GM12873 (cell line): ENCODE results near the gene PYGO1.

Experiments used
- TF ChIP-seq, protein P1 (sequence below): IDR thresholded peaks from 2 replicates; pipeline ENCODE4 v1.5.1; 2012; ENCODE audit warnings: low read depth, mild to moderate bottlenecking, moderate library complexity, low read length, control low read depth; ENCODE audit not compliant: insufficient read depth; ENCODE audit errors: missing control alignments

PYGO1 gene

DNA sequence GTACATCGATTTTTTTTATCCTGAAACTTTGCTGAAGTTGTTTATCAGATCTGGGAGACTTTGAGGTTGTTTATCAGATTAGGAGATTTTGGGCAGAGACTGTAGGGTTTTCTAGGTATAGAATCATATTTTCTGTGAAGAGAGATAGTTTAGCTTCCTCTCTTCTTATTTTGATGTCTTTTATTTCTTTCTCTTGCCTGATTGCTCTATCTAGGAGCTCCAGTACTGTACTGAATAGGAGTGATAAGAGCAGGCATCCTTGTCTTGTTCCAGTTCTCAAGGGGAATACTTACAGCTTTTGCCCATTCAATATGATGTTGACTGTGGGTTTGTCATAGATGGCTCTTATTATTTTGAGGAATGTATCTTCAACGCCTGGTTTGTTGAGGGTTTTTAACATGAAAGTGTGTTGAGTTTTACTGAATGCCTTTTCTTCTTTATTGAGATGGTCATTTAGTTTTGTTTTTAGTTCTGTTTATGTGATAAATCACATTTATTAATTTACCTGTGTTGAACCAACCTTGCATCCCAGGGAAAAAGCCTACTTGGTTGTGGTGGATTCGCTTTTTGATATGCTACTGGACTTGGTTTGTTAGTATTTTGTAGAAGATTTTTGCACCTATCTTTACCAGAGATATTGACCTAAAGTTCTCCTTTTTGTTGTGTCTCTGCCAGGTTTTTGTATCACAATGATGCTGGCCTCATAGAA is 65.2 kb downstream of the PYGO1 start:
- TF ChIP-seq, protein P1, sequence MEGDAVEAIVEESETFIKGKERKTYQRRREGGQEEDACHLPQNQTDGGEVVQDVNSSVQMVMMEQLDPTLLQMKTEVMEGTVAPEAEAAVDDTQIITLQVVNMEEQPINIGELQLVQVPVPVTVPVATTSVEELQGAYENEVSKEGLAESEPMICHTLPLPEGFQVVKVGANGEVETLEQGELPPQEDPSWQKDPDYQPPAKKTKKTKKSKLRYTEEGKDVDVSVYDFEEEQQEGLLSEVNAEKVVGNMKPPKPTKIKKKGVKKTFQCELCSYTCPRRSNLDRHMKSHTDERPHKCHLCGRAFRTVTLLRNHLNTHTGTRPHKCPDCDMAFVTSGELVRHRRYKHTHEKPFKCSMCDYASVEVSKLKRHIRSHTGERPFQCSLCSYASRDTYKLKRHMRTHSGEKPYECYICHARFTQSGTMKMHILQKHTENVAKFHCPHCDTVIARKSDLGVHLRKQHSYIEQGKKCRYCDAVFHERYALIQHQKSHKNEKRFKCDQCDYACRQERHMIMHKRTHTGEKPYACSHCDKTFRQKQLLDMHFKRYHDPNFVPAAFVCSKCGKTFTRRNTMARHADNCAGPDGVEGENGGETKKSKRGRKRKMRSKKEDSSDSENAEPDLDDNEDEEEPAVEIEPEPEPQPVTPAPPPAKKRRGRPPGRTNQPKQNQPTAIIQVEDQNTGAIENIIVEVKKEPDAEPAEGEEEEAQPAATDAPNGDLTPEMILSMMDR, result no peak

DNA sequence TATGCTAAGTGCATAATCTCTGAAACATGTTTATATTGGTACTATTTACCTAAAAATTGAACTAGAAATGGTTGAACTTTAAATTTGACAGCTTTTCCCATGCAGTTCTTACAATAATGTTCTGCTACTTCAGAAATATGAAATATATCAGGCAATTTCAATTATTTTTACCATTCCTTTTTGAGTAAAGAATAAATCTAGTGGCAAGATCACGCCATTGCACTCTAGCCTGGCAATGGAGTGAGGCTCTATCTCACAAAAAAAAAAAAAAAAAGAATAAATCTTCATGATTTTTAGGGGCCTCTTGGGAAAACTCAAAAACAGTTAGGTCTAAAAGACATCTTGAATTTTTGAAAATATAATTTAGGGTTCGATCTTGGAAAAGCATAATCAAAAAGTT is 69.5 kb downstream of the PYGO1 start:
- TF ChIP-seq, protein P1, result no peak

DNA sequence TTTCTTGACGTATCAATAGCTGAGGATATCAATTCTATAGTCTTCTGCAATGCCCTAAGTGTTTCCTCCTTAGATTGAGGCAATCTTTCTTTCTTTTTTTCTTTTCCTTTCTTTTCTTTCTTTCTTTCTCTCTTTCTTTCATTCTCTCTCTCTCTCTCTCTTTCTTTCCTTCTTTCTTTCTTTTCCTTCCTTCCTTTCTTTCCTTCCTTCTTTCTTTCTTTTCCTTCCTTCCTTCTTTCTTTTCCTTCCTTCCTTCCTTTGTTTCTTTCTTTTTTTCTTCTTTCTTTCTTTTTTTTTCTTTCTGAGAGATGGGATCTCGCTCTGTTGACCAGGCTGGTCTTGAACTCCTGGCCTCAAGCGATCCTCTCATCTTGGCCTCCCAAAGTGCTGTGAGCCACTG is 70.1 kb downstream of the PYGO1 start:
- TF ChIP-seq, protein P1, result no peak

DNA sequence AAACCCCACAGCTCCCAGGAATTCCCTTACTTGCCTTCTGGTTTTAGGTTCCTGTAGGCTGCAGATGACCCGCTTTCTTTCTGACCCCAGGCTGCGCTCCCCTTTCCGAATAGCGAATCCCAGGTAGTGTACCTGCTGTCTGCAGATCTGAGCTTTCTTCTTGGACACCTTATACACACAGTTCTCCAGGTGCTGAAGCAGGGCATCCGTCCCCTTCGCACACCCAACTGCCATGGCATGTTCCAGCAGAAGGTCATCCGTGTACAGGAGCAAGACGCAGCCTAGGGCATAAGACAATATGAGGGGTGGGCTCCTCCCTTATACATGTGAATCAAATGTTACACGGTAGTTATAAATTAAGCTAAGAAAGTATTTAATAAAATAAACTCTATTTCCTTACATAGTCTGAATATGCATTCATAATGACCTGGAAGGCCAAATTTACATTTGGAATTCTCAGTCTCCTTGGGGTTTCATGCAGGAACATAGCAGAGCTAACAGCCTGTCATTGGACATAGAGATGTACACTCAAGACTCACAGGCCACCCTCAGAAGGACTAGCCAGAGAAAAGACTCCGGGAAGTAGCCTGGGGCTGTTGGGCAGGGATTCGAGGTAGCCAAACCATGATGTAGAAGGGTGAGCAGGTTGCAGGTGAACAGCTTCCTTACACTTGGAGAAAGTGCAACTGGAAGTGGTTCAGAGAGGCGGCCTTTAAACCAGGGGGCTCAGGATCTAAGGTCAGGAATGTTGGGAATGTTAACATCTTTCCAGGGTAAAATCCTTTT is 72.0 kb downstream of the PYGO1 start:
- TF ChIP-seq, protein P1, result no peak

DNA sequence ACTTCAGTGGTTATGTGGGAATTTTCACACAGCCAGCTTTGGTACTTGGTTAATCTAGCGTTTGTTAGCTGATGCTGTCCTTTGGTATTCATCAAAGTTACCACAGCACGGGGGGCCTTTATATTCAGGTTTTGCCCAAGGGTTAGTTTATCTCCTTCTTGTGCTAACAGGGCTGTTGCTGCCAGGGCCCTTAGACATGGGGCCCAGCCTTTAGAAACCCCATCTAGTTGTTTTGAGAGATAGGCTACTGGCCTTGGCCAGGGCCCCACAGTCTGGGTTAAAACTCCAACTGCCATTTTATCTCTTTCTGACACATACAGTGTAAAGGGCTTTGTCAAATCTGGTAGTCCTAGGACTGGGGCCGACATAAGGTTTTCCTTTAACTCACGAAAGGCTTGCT is 72.7 kb downstream of the PYGO1 start:
- TF ChIP-seq, protein P1, result no peak

DNA sequence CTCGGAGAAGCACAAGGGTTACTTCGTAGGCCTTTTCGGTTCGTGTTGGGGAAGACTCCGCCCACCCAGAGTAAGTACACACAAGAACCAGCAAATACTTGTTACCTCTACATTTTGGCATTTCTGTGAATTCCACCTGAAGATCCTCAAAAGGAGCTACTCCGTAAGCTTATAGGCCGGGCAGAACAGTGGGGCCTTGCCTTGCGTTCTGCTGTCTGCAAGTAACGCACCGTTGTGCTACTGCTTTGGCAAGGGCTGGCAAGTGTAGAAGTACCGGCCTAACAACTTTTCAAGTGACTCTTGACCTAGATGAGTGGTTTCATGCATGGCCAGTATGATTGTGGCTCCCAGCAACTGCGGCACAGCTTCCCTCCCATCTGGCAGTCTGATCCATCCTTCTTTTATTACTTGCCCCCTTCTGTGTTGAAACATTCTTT is 73.7 kb downstream of the PYGO1 start:
- TF ChIP-seq, protein P1, result no peak

DNA sequence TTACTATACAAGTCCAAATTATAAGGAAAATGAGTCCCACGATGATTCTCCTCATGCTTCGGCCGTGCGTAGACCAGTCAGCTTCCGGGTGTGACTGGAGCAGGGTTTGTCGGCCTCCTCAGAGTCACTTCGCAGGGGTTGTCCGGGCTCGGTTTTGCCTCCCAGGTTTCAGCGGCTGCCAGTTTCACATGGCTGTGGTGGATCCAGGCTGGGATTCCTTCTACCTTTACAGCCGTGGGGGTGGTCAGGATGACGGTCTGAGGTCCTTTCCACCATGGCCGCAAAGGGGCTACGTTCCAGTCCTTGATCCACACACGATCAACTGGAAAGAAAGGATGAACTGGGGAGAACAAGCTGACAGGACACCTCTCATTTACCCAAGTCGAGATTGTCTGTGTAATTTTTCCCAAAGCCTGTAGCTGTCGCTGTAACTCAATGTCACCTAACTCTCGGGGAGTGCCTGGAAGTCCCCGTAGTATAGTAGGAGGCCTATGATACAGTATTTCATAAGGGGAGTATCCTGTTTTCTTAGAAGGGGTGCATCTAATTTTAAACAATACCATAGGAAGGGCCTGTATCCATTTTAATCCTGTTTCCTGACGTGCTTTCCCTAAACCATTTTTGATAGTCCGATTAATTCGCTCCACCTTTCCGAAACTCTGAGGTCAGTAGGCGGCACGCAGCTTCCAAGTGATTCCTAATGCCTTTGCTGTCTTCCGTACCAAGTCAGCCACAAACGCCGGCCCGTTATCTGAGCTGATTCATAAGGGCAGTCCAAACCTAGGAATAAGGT is 74.3 kb downstream of the PYGO1 start:
- TF ChIP-seq, protein P1, result peak; percentile 68
